GM21423 (cell line): Measurements from ENCODE around the gene UNC5B.
A peak's percentile ranks its signal among the peaks of the same experiment; 100 is the strongest.

Experiments used
- ATAC-seq: cut with Tn5 transposase; IDR thresholded peaks from one replicate; pipeline ENCODE4 v1.9.1; 2021; ENCODE audit warnings: mild to moderate bottlenecking, moderate library complexity; ENCODE audit not compliant: unreplicated experiment

The UNC5B gene

GRCh38 chr10:71314694-71315225 is 102.4 kb downstream of the UNC5B start:
- no peak for ATAC-seq

GRCh38 chr10:71316056-71316785 is 103.9 kb downstream of the UNC5B start:
- no peak for ATAC-seq

- ATAC-seq, result no peak
Measured at GRCh38 chr10:71316786-71317160, 104.4 kb downstream of the UNC5B start.

GRCh38 chr10:71317739-71318138 is 105.4 kb downstream of the UNC5B start:
- ATAC-seq, result no peak

- peak; percentile 77 for ATAC-seq
Measured at GRCh38 chr10:71319042-71319799, 106.9 kb downstream of the UNC5B start, which contains the start of gene SLC29A3. TSS of gene SLC29A3 (plus strand) at chr10:71319259. CDS start at chr10:71319310, 51 bp downstream.

GRCh38 chr10:71319800-71320392 is 107.5 kb downstream of the UNC5B start:
- ATAC-seq, result no peak

- no peak for ATAC-seq
Measured at GRCh38 chr10:71320592-71320991, 108.2 kb downstream of the UNC5B start.

GRCh38 chr10:71321386-71321785 is 109.0 kb downstream of the UNC5B start:
- no peak for ATAC-seq

- ATAC-seq, result no peak
Measured at GRCh38 chr10:71323407-71323806, 111.0 kb downstream of the UNC5B start.

- no peak for ATAC-seq
Measured at GRCh38 chr10:71324743-71325142, 112.4 kb downstream of the UNC5B start.

GRCh38 chr10:71325267-71325666 is 112.9 kb downstream of the UNC5B start:
- ATAC-seq, result no peak

GRCh38 chr10:71326464-71326881 is 114.1 kb downstream of the UNC5B start:
- ATAC-seq, result no peak

- no peak for ATAC-seq
Measured at GRCh38 chr10:71330789-71331404, 118.5 kb downstream of the UNC5B start.

GRCh38 chr10:71331736-71332135 is 119.4 kb downstream of the UNC5B start:
- no peak for ATAC-seq

- no peak for ATAC-seq
Measured at GRCh38 chr10:71332466-71332865, 120.1 kb downstream of the UNC5B start.

- no peak for ATAC-seq
Measured at GRCh38 chr10:71333129-71333887, 120.9 kb downstream of the UNC5B start.

GRCh38 chr10:71334221-71334791 is 121.9 kb downstream of the UNC5B start:
- ATAC-seq, result no peak

- no peak for ATAC-seq
Measured at GRCh38 chr10:71335173-71335708, 122.9 kb downstream of the UNC5B start.

GRCh38 chr10:71336632-71337031 is 124.3 kb downstream of the UNC5B start:
- ATAC-seq, result no peak

GRCh38 chr10:71337219-71337701 is 124.9 kb downstream of the UNC5B start:
- ATAC-seq, result no peak
